Measurements from ENCODE around the gene MORN5. TPM values are rescaled to one million over a fixed set of nuclear protein-coding genes. Genes with fewer than 3 reads are reported as not detected.

The MORN5 gene
- total RNA-seq, 1 donor: not detected

DNA sequence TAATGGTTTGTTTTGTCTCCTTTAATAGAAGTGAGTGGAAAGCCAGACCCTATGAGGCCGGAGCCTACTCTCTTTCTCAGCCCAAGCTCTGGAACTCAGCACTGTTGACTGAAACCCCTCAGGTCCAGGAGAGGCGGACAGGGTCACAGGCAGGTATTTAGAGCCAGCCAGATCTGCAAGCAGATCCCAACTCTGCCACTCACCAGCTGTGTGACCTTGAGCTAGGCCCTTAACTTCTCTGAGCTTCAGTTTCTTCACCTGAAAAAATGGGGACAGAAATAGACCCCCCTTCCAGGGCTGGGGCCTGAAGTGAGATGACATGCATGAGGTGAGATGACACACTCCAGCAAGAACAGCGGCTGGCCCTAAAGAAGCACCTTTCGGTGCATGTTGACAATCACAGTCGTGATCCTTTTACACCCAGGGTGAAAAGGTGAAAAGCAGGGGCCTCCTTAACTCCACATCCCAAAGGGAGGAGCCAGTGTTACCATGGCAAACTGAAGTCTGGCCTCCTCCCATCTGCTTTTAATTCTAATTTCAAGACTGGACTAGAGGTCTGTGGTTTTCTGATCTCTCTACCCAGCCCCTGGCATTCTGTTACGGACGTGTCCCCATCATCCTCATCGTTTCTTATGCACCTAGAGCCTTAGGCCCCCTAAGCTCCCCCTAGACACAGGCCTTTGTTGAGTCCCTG lies 27.2 kb downstream of the MORN5 start:
- no peak for DNase-seq (ENCODE audit: low read depth)
- TF ChIP-seq, protein P1, sequence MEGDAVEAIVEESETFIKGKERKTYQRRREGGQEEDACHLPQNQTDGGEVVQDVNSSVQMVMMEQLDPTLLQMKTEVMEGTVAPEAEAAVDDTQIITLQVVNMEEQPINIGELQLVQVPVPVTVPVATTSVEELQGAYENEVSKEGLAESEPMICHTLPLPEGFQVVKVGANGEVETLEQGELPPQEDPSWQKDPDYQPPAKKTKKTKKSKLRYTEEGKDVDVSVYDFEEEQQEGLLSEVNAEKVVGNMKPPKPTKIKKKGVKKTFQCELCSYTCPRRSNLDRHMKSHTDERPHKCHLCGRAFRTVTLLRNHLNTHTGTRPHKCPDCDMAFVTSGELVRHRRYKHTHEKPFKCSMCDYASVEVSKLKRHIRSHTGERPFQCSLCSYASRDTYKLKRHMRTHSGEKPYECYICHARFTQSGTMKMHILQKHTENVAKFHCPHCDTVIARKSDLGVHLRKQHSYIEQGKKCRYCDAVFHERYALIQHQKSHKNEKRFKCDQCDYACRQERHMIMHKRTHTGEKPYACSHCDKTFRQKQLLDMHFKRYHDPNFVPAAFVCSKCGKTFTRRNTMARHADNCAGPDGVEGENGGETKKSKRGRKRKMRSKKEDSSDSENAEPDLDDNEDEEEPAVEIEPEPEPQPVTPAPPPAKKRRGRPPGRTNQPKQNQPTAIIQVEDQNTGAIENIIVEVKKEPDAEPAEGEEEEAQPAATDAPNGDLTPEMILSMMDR (IDR thresholded peaks at IDR 0.05; ENCODE audit: insufficient read depth, low read length): no peak
- no peak overlapping the region for H3K4me3 ChIP-seq (ENCODE audit: low read depth, low read length)

DNA sequence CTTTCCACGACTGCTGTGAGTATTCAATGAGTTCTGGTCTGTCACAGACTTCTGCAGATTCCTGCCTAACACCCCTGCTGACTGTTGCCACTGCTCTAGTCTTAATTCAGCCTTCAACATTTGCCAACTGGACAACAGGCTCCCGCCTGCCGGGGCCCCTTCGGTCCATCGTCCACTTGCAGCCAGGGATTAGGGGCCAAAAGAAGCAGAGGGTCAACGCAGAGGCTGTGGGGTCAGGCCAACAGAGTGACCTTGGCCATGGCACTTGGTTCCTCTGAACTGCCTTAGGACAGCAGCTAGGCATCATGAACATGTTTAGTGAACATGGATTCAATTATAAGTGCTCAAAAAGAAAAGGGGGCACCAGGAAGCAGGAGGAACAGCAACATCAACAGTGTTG lies 28.7 kb downstream of the MORN5 start:
- no peak for DNase-seq (ENCODE audit: low read depth)
- no peak overlapping the region for H3K4me3 ChIP-seq (ENCODE audit: low read depth, low read length)

DNA sequence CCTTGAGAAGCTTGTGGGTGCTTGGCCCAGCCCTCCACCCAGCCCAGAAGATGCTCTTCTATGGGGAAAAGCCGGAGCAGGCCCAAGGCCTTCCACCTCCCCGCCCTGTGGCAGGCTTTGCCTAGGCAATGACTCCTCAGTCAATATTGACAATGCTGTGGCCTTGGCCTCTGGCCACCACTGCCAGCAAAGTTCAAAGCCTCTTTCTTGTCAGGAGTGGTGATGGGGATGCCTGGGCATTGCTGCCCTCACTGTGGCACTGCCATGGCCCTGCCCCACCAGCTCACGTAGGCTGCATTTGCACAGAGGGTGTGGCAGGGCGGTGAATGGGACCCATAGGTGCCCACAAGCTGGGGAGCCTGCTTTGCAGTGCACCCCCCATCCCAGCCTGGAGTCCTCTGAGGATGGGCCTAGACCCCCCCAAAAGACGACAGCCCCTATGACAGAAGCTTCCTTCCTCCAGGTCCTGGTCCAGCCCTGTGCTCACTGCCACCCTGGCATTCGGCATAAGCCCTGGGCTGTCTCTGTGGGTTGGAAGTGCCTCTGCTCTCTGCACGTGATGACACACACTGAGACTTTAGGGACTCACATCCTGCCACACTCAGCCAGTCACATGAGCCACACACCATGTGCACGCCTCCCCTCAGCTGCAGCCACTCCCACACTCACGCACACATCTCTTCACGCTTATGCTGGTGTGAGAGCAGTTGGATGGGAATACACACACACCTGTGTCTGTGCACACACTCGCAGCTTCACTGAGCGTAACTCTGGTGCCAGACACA lies 31.1 kb downstream of the MORN5 start:
- H3K4me3 ChIP-seq (ENCODE audit: low read depth, low read length): no peak overlapping the region
- TF ChIP-seq, protein P1 (IDR thresholded peaks at IDR 0.05; ENCODE audit: insufficient read depth, low read length): no peak
- no peak for DNase-seq (ENCODE audit: low read depth)

More for the DNA sequence above, 28.7 kb downstream of the MORN5 start:
- TF ChIP-seq, protein P1 (IDR thresholded peaks at IDR 0.05; ENCODE audit: insufficient read depth, low read length): no peak

DNA sequence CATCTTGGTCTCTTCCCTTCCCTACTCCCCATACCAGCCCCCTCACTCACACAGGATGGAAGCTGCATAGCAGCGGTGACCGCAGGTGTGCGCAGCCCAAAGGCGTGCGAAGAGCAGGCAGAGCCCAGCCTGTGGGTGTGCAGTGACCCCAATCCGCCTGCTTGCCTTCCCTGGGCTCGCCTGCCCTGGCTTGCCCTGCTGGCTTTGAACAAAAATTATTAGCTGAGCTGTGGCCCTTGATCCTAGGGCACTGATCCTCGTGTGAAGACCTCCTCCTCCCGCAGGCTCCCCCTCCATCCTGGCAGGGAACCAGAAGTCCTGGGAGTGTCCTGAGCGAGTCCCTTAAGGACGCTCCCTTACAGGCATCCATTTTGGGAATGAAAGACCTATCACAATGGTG lies 31.9 kb downstream of the MORN5 start:
- TF ChIP-seq, protein P1 (IDR thresholded peaks at IDR 0.05; ENCODE audit: insufficient read depth, low read length): no peak
- no peak for DNase-seq (ENCODE audit: low read depth)
- H3K4me3 ChIP-seq (ENCODE audit: low read depth, low read length): no peak overlapping the region

DNA sequence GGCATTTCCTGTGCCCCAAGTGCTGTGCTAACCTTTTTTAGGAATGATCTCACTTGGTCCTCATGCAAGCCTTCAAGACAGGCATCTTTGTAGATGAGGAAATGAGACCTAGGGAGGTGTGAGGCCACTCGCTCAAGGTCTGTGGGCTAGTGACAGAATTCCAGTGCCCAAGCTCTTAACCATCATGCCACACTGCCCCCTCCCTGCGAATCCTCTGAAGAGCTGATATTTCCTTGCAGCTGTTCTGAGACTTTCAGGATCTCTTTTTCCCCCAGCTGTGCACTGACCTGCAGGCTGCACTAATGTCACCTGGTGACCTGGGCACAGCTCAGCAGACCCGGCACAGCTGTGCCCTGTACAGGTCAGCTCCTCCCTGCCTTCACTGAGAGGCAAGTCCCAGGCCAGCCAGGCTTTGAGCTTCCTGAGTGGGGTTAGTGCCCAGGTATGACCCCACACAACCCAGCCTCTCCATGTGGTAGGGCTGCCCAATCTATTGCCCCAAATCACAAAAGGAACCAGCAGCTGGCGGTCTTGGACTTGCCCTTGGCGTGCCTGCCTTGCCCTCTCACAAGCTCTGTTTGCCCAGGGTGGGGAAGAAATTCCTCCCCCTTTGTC lies 32.7 kb downstream of the MORN5 start:
- no peak overlapping the region for H3K4me3 ChIP-seq (ENCODE audit: low read depth, low read length)
- no peak for DNase-seq (ENCODE audit: low read depth)
- TF ChIP-seq, protein P1 (IDR thresholded peaks at IDR 0.05; ENCODE audit: insufficient read depth, low read length): no peak

DNA sequence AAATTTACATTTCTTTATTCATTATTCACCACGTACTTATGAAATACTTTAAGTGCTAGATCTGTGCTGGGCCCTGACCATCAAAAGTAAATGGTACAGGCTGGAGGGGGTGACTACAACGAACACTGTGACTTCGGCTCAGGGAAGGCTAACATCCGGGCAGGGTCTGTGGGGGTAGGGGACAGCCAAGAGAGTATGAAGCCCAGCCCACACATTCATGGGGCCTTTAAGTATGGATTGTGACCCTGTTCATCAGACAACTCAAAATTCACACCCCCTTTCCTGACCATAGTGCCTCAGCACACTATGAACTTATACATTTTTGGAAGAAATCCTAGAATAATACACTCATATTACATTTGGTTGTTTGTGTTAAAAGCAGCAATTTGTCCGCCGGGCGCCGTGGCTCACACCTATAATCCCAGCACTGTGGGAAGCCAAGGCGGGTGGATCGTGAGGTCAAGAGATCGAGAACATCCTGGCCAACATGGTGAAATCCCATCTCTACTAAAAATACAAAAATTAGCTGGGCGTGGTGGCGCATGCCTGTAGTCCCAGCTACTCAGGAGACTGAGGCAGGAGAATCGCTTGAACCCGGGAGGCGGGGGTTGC lies 33.3 kb downstream of the MORN5 start:
- no peak overlapping the region for H3K4me3 ChIP-seq (ENCODE audit: low read depth, low read length)
- TF ChIP-seq, protein P1 (IDR thresholded peaks at IDR 0.05; ENCODE audit: insufficient read depth, low read length): no peak
- no peak for DNase-seq (ENCODE audit: low read depth)

All from fibroblast of the aortic adventitia (primary cell).